Measurements from ENCODE around the gene TRMT1L. TPM values are rescaled to one million over a fixed set of nuclear protein-coding genes. Genes with fewer than 3 reads are reported as not detected.

TRMT1L gene
- total RNA-seq, 6 experiments from 2014 or later: 12.7 to 21.1 (median 14.7) TPM

DNA sequence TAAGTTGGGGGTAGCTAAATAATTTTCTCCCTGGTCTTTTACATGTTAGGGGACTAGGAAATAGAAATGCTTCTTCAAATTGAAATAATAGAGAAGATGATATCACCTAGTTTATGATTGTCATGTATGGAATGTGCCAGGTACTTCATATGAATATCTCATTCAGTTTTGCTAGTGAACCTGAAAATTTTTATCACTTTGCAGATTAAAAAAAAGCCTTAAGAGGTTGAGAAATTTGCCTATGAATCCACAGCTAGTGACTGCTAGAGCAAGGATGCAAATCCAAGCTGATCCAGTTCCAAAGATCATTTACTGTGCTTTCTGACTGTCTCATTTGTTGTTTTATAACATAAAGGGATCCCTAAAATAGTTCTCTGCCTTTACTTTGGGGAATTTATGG, 86.7 kb downstream of the TRMT1L start:
- H3K36me3 Mint-ChIP-seq (ENCODE audit: low read depth): peaks cover 26% of the 10 kb centered on the region
- H3K9me3 Mint-ChIP-seq: peaks cover under 1% of the 10 kb centered on the region; the same call in 1 of the 2 replicates
- no peak overlapping the region for H3K4me3 Mint-ChIP-seq
- no peak overlapping the region for H3K27ac Mint-ChIP-seq
- peaks cover 14% of the 10 kb centered on the region for H3K4me1 Mint-ChIP-seq (ENCODE audit: low read depth)
- TF ChIP-seq, protein P1, sequence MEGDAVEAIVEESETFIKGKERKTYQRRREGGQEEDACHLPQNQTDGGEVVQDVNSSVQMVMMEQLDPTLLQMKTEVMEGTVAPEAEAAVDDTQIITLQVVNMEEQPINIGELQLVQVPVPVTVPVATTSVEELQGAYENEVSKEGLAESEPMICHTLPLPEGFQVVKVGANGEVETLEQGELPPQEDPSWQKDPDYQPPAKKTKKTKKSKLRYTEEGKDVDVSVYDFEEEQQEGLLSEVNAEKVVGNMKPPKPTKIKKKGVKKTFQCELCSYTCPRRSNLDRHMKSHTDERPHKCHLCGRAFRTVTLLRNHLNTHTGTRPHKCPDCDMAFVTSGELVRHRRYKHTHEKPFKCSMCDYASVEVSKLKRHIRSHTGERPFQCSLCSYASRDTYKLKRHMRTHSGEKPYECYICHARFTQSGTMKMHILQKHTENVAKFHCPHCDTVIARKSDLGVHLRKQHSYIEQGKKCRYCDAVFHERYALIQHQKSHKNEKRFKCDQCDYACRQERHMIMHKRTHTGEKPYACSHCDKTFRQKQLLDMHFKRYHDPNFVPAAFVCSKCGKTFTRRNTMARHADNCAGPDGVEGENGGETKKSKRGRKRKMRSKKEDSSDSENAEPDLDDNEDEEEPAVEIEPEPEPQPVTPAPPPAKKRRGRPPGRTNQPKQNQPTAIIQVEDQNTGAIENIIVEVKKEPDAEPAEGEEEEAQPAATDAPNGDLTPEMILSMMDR (IDR thresholded peaks at IDR 0.05): no peak
- DNase-seq: no peak
- no peaks in the 10 kb centered on the region for H3K27me3 Mint-ChIP-seq (ENCODE audit: insufficient read depth)

DNA sequence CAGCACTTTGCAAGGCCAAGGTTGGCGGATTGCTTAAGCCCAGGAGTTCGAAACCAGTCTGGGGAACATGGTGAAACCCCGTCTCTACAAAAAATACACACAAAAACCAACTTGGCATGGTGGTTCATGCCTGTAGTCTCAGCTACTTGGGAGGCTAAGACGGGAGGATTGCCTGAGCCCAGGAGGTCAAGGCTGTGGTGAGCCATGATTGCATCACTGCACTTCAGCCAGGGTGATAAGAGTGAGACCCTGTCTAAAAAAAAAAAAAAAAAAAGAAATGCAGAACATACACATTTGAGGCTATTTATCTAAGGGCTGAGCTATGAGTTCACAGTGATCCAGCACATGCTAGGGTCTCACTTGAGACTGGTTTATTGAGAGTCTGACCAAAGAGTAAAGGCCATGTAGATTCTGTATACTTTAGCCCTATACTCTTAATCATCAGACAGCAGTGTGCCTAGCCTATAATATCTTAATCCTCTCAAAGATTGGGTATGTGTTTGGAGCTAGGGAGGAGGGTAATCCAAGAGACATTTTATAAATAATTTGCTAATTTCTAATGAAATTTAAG, 87.5 kb downstream of the TRMT1L start:
- TF ChIP-seq, protein P1 (IDR thresholded peaks at IDR 0.05): no peak
- peaks cover 9% of the 10 kb centered on the region for H3K4me1 Mint-ChIP-seq (ENCODE audit: low read depth)
- no peak overlapping the region for H3K4me3 Mint-ChIP-seq
- H3K27me3 Mint-ChIP-seq (ENCODE audit: insufficient read depth): no peaks in the 10 kb centered on the region
- H3K9me3 Mint-ChIP-seq: peaks cover 5% of the 10 kb centered on the region; the same call in 1 of the 2 replicates
- no peak overlapping the region for H3K27ac Mint-ChIP-seq
- no peak for DNase-seq
- H3K36me3 Mint-ChIP-seq (ENCODE audit: low read depth): peaks cover 32% of the 10 kb centered on the region

DNA sequence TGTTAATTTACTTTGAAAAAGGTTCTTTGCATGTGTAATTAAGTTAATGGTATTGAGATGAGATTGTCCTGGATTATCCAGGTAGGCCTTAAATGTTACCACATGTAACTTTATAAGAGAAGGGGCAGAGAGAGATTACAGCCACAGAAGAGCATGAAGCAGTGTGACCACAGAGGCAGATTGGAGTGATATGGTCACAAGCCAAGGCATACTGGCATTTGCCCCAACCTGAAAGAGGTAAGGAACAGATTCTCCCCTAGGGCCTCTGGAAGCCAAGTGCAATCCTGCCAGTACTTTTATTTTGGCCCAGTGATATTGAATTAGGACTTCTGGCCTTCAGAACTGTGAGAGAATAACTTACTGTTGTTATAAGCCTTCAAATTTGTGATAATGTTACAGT, 88.4 kb downstream of the TRMT1L start:
- Mint-ChIP-seq H3K36me3 (ENCODE audit: low read depth) (peaks cover 32% of the 10 kb centered on the region), H3K27ac (no peak overlapping the region), H3K4me3 (no peak overlapping the region), H3K27me3 (ENCODE audit: insufficient read depth) (no peaks in the 10 kb centered on the region), H3K9me3 (peaks cover 5% of the 10 kb centered on the region; the same call in 1 of the 2 replicates), H3K4me1 (ENCODE audit: low read depth) (peaks cover under 1% of the 10 kb centered on the region; the same call in 1 of the 2 replicates)
- no peak for DNase-seq
- TF ChIP-seq, protein P1 (IDR thresholded peaks at IDR 0.05): no peak

Other genes starting within 250 kb of the TRMT1L start
- 10 to 100 TPM; 13.2 to 29.8 (median 27.6) TPM for gene NIBAN1, start 182.4 kb downstream of the TRMT1L start, total RNA-seq (2021; fragmentation: NEBNext Ultra II Directional; extraction: Animal tissue kit (Norgen Biotek cat#: 25700))
- 10 to 100 TPM; 19.0 to 24.7 (median 22.4) TPM for gene RNF2, start 111.4 kb downstream of the TRMT1L start, total RNA-seq (2021; fragmentation: NEBNext Ultra II Directional; extraction: Animal tissue kit (Norgen Biotek cat#: 25700))
- gene SWT1, start 214 bp upstream of the TRMT1L start, total RNA-seq (2021; fragmentation: NEBNext Ultra II Directional; extraction: Animal tissue kit (Norgen Biotek cat#: 25700)): 1 to 10 TPM; 1.7 to 2.5 (median 2.1) TPM
- 10 to 100 TPM; 34.1 to 52.4 (median 41.2) TPM for gene IVNS1ABP, start 160.3 kb upstream of the TRMT1L start, total RNA-seq (2021; fragmentation: NEBNext Ultra II Directional; extraction: Animal tissue kit (Norgen Biotek cat#: 25700))

Measured in HFFc6 (cell line).